DOHH2 (cell line): ENCODE measurements around the gene AKAP13.

Source experiments
- EZH2phosphoT487 ChIP-seq: fragments of 200-600 bp; sonication (generic); IDR thresholded peaks from 2 replicates; pipeline ENCODE4 v1.6.1; 2017; ENCODE audit warnings: borderline replicate concordance, mild to moderate bottlenecking, antibody characterized with exemption, low read length, moderate library complexity, mixed read lengths
- TF ChIP-seq, protein P1 (sequence below): fragments of 200-600 bp; sonication (generic); IDR thresholded peaks from one replicate; pipeline ENCODE4 v1.5.1; 2014; ENCODE audit warnings: antibody characterized with exemption, mild to moderate bottlenecking, low read depth, low read length; ENCODE audit not compliant: poor library complexity, severe bottlenecking

DNA sequence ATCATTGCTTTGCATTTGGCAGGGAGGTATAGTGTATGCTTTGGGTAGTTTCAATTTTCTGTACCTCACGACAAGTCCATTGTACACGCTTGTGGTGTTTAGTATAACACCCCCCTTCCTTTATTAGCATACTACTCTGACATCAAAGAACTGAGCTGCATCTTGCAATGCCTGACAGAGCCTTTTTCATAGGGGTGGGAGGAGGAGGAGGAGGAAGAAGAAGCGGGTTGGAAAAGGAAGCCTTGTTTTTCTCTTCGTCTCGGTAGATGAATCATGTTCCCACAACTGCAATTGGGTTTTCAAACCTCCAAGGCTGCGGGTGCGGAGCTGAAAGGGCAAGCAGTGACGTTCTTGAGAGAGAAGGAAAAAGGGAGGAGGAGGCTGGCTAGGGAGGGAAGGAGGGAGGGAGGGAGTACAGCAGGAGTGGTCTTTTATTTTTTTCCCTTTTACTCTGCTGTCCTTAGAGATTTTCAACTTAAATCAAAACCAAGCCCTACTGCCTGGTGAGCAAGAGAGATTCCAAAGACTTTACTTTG lies 238.6 kb downstream of the AKAP13 start:
- TF ChIP-seq, protein P1, sequence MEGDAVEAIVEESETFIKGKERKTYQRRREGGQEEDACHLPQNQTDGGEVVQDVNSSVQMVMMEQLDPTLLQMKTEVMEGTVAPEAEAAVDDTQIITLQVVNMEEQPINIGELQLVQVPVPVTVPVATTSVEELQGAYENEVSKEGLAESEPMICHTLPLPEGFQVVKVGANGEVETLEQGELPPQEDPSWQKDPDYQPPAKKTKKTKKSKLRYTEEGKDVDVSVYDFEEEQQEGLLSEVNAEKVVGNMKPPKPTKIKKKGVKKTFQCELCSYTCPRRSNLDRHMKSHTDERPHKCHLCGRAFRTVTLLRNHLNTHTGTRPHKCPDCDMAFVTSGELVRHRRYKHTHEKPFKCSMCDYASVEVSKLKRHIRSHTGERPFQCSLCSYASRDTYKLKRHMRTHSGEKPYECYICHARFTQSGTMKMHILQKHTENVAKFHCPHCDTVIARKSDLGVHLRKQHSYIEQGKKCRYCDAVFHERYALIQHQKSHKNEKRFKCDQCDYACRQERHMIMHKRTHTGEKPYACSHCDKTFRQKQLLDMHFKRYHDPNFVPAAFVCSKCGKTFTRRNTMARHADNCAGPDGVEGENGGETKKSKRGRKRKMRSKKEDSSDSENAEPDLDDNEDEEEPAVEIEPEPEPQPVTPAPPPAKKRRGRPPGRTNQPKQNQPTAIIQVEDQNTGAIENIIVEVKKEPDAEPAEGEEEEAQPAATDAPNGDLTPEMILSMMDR, result no peak
- no peak for TF ChIP-seq EZH2phosphoT487
